ENCODE data around the gene IGSF11. TPM values are rescaled to one million over a fixed set of nuclear protein-coding genes. Genes with fewer than 3 reads are reported as not detected.
A peak's percentile ranks its signal among the peaks of the same experiment; 100 is the strongest.

IGSF11 gene
- total RNA-seq, 4 donors from 2014 or later: 4.7 to 11.5 (median 8.6) TPM

- Histone ChIP-seq H3K4me1 (peaks cover 24 to 26% of the 10 kb centered on the region in 2 donors), H3K36me3 (no peaks in the 10 kb centered on the region), H3K9me3 (no peaks in the 10 kb centered on the region), H3K27ac (peak overlapping the region in 2 of 4 donors; percentile 7 to 22), H3K4me3 (peak overlapping the region in 1 of 4 donors; percentile 7), H3K27me3 (no peaks in the 10 kb centered on the region)
- TF ChIP-seq POLR2A (IDR thresholded peaks at IDR 0.05) (no peak), CTCF (IDR thresholded peaks at IDR 0.05 in 4 of 5, conservative IDR thresholded peaks at IDR 0.05 in 1 of 5) (no peak)
- ATAC-seq (no peak), DNase-seq (no peak)
- intact Hi-C loops (cut with DNase I; ENCODE audit: low total_unique reads): loop anchor here (10.0 kb wide), 1 partner anchor 46 kb away; no protein-coding TSS in a partner anchor
- in situ Hi-C loops (cut with MboI; ENCODE audit: low sequenced_read_pairs in 4 of 4): no loop called here
Measured at GRCh38 chr3:118968640-118969039, 66.0 kb downstream of the IGSF11 start.

GRCh38 chr3:118968111-118968510 lies 66.5 kb downstream of the IGSF11 start:
- TF ChIP-seq CTCF (IDR thresholded peaks at IDR 0.05 in 4 of 5, conservative IDR thresholded peaks at IDR 0.05 in 1 of 5) (no peak), POLR2A (IDR thresholded peaks at IDR 0.05) (no peak)
- Histone ChIP-seq H3K27ac (peak overlapping the region in 1 of 4 donors; percentile 7), H3K27me3 (no peaks in the 10 kb centered on the region), H3K9me3 (no peaks in the 10 kb centered on the region), H3K4me1 (peaks cover 24 to 26% of the 10 kb centered on the region in 2 donors), H3K36me3 (no peaks in the 10 kb centered on the region), H3K4me3 (peak overlapping the region in 1 of 4 donors; percentile 7)
- in situ Hi-C loops (cut with MboI; ENCODE audit: low sequenced_read_pairs in 4 of 4): no loop called here
- ATAC-seq (peak in 1 of 2 donors; percentile 24), DNase-seq (no peak)
- intact Hi-C loops (cut with DNase I; ENCODE audit: low total_unique reads): loop anchor here (10.0 kb wide), 1 partner anchor 47 kb away; no protein-coding TSS in a partner anchor

GRCh38 chr3:118966700-118967099 lies 67.9 kb downstream of the IGSF11 start:
- ATAC-seq (no peak), DNase-seq (no peak)
- no peak overlapping the region for H3K4me3 ChIP-seq
- peaks cover 24 to 26% of the 10 kb centered on the region in 2 donors for H3K4me1 ChIP-seq
- no peak for TF ChIP-seq CTCF (IDR thresholded peaks at IDR 0.05 in 4 of 5, conservative IDR thresholded peaks at IDR 0.05 in 1 of 5)
- no peak for TF ChIP-seq POLR2A (IDR thresholded peaks at IDR 0.05)
- intact Hi-C loops (cut with DNase I; ENCODE audit: low total_unique reads) (loop anchor here (10.0 kb wide), 1 partner anchor 48 kb away; no protein-coding TSS in a partner anchor), in situ Hi-C loops (cut with MboI; ENCODE audit: low sequenced_read_pairs in 4 of 4) (no loop called here)
- H3K27me3 ChIP-seq: no peaks in the 10 kb centered on the region
- H3K36me3 ChIP-seq: no peaks in the 10 kb centered on the region
- H3K9me3 ChIP-seq: no peaks in the 10 kb centered on the region
- no peak overlapping the region for H3K27ac ChIP-seq

- ATAC-seq (no peak), DNase-seq (no peak)
- Histone ChIP-seq H3K9me3 (no peaks in the 10 kb centered on the region), H3K4me3 (no peak overlapping the region), H3K27me3 (no peaks in the 10 kb centered on the region), H3K36me3 (no peaks in the 10 kb centered on the region), H3K4me1 (peaks cover 9 to 11% of the 10 kb centered on the region in 2 donors), H3K27ac (no peak overlapping the region)
- intact Hi-C loops (cut with DNase I; ENCODE audit: low total_unique reads) (loop anchor here (10.0 kb wide), 1 partner anchor 51 kb away; no protein-coding TSS in a partner anchor), in situ Hi-C loops (cut with MboI; ENCODE audit: low sequenced_read_pairs in 4 of 4) (no loop called here)
- no peak for TF ChIP-seq POLR2A (IDR thresholded peaks at IDR 0.05)
Measured at GRCh38 chr3:118963711-118964110, 70.9 kb downstream of the IGSF11 start.

- Histone ChIP-seq H3K4me1 (no peaks in the 10 kb centered on the region), H3K27ac (no peak overlapping the region), H3K4me3 (no peak overlapping the region), H3K9me3 (no peaks in the 10 kb centered on the region), H3K36me3 (no peaks in the 10 kb centered on the region), H3K27me3 (no peaks in the 10 kb centered on the region)
- TF ChIP-seq POLR2A (IDR thresholded peaks at IDR 0.05) (no peak), CTCF (IDR thresholded peaks at IDR 0.05 in 4 of 5, conservative IDR thresholded peaks at IDR 0.05 in 1 of 5) (no peak)
- intact Hi-C loops (cut with DNase I; ENCODE audit: low total_unique reads) (loop anchor here (10.0 kb wide), 1 partner anchor 54 kb away; no protein-coding TSS in a partner anchor), in situ Hi-C loops (cut with MboI; ENCODE audit: low sequenced_read_pairs in 4 of 4) (no loop called here)
- DNase-seq: no peak
- peak in 1 of 2 donors; percentile 45 for ATAC-seq
Measured at GRCh38 chr3:118960876-118961450, 73.7 kb downstream of the IGSF11 start.
